Activated naive CD4-positive, alpha-beta T cell treated with anti-CD3 and anti-CD28 coated beads, Interleukin-2, amount 50 U/mL, for 16 hours (primary cell): ENCODE data around the gene POU3F3.

ENCODE experiments used
- DNase-seq: peaks from one replicate; pipeline ENCODE4 v3.0.0-alpha.2; 2020

The POU3F3 gene

GRCh38 chr2:104853534-104854497, at the start of gene POU3F3:
TSS of gene POU3F3 (plus strand) at chr2:104854115. CDS start at chr2:104855511, 1,396 bp downstream.
- no peak for DNase-seq

- no peak for DNase-seq
These were observed 49.6 kb upstream of the POU3F3 start for GRCh38 chr2:104804148-104804890.

- DNase-seq = no peak
These were observed 41.6 kb upstream of the POU3F3 start for GRCh38 chr2:104812286-104812685.

- no peak for DNase-seq
These were observed 37.8 kb upstream of the POU3F3 start for GRCh38 chr2:104816143-104816542.

DNA sequence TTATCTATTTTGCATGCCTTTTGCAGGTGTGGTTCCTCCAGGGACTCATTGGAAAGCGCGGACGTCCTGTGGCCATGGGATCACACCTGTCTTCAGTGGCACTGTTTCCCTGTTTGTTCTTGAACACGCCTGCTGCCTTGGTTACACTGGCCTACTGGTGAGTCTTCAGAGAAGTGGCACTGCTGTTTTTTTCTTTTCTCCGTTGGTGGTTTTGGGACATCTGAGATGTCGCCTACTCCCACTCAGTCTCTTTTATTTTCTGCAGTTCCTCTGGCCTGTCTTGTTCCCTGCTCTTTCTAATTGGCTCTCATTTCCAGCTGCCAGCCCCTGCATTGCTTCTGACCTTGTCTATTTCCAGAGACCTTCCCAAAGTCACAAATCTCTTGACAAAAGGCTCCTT, 35.7 kb upstream of the POU3F3 start:
- DNase-seq = no peak

DNA sequence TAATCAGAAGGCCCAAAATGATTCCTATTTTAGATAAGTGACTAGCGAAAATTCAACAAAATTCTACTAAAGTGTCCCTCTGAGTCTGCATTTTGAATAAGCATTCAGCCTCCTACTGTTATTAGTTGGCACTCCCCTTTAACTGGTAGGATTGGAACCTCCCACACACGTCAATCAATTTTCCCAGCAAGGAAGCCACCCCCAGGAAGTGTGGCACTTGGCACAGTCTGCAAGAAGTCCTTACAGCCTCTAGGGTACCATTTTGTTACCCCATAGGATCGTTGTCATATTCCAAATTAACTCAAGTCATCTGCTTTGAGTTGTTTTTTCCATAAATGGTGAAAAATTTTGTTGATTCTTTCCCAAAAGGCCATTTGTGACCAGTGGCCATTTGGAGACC, 33.8 kb upstream of the POU3F3 start:
- DNase-seq = no peak

DNA sequence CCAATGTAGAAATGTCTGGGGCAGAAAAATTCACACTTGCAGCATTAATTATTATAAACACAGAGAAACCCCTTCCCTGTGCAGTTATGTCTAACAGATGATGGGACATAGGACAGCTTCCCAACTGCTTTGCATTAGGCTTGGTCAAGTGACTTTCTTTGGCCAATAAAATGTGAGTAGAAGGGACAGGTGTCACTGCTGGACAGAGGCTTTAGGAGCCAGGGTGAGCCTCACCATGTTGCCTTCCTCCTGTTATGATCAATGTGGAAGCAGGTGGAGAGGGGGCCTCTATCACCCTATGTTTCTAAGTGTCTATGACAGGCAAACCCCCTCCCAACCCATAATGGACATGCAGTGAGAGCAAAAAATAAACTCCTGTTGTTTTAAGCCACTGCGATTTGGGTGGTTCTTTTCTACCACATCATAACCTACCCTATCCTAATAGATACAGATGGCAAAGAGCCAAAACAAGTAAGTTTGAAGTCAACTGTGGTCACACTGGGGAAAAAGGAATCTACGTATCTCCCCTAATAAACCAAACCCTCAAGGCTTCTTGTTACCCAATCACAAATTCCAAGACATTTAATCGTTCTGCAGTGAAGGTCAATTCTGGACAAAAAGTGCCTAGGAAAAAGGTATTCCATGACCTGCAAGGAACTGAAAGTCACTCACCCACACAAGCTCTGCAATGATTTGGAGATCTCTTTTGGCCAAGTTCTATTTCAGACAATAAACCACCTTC, 28.6 kb upstream of the POU3F3 start:
- DNase-seq = no peak

GRCh38 chr2:104826016-104826415, 27.9 kb upstream of the POU3F3 start:
- no peak for DNase-seq

- DNase-seq = no peak
These were observed 22.2 kb upstream of the POU3F3 start for GRCh38 chr2:104831742-104832141.

DNA sequence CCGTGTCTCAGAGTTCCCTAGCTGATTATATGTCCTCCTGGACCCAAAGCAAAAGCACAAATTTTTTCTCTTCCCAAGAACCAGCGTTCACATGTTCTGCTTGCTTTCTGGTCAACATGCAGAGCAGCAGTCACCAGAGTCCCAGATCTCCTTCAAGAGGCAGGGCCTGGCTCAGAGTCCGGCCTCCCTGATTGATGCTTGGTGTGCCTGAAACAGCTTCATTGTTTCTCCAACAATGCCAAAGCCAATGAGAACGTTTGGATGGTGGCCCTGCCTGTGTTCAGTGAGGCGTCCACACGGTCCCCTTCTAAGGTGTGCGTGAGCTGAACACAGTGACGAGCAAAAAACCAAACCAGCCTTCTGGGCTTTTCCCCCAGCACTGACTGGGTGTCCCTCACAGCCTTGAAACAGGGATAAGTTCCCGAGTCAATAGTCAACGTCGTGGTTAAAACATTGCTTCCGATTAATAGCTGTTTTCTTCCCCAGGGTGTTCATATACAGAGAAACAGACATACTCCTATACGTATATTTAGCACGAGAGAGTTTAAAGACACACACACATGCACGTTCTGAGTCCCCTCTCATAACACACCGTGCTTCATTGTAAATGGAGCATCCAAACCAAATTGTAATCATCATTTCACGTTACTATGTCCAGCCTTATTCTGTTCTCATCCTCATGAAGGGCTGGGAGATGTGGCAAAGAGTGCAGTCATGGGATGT, 19.3 kb upstream of the POU3F3 start:
- DNase-seq = no peak

DNA sequence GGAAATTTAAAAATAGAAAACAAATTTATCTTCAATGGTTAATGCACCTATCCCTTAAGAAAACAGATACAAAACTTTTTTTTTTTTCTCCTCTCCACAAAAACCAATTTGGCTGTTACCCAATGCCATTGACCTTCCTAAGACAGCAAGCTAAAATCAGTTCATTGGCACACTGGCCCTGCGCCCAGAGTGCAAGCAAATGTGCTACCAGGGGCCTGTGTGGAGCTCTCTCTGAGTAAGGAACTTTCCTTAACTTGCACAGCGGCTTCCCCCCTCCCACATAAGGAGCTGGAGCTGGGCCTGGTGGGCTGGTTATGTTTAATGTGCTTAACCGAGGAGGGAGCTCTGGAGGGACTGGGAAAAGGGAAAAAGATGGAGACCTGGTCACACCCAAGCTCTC, 17.6 kb upstream of the POU3F3 start:
- no peak for DNase-seq

DNA sequence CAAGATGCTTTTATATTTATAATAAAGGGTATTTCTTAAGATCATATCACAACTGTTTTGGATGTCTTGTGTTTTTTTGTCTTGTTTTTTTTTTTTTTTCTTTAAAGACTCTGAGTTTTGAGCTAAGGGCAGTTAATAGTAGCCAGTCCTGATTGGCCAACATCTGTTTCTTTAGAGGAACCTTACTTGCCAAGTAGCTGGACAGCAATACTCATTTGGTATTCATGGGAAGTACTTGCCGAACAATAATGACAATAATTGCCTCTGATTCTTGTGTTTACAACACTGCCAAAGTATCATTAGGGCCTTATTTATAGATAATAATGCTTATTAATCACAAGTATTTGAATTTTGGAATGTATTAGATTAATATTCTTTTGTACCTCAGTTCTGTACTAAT, 17.1 kb upstream of the POU3F3 start:
- DNase-seq = no peak

GRCh38 chr2:104840156-104840555, 13.8 kb upstream of the POU3F3 start:
- no peak for DNase-seq

GRCh38 chr2:104840893-104841585, 12.9 kb upstream of the POU3F3 start:
- no peak for DNase-seq

DNA sequence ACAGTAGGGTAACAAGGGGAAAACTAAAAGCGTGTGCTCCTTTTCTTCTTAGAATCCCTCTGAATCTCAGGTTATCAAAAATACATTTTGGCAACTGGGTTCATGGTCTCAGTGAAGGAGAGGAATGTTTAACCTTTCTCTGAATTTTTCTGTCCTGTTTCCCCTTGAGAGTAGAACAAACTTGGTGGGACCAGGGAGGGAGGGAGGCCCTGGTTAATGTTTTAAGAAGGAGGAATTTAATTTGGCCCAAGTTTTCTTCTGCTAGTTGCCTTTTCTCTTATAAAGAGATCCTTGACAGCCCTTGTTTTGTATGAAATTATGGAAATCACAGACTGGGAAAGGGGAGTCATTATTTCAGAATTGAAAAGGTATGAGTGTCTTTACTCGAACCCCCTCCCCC, 12.2 kb upstream of the POU3F3 start:
- no peak for DNase-seq

GRCh38 chr2:104844807-104845551, 8.9 kb upstream of the POU3F3 start:
- DNase-seq = no peak

- no peak for DNase-seq
These were observed 8.4 kb upstream of the POU3F3 start for GRCh38 chr2:104845552-104845931.

DNA sequence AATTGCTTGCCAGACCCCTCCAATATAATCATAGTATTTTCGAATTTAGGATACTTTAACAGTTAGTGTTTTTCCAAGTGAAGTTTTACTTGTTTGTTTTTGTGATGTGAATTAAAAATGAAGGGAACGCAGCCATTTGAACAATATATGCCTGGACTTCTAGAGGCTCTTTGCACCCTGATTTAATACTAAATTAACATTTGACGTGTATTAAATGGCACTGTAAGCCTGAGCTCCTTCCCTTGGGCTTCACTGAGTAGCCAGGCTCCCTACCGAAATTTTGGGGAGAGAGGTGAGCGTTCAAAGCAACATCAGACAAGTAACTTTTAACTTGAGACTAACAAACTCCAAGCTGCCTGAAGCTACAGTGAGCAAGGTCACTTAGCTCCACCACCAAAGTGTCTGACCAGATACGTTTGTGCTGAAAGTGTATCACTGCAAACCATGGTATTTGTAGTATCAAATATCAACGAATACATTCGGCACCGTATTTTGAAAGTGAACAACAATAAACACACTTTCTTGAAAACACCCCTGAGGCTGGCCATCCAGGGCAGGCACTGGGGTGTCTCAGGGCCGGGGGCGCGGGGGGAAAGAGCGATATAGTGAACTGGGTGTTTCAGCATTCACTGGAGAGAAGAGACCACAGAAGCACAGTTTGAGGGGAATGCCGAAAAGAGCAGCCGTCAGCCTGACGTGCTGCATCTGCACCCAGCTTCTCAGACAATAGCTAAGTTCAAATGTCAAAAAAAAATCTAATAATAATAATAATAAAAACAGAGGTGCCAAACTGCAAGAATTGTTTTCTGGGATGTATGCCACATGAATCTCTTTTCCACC, 7.7 kb upstream of the POU3F3 start:
- DNase-seq = no peak

DNA sequence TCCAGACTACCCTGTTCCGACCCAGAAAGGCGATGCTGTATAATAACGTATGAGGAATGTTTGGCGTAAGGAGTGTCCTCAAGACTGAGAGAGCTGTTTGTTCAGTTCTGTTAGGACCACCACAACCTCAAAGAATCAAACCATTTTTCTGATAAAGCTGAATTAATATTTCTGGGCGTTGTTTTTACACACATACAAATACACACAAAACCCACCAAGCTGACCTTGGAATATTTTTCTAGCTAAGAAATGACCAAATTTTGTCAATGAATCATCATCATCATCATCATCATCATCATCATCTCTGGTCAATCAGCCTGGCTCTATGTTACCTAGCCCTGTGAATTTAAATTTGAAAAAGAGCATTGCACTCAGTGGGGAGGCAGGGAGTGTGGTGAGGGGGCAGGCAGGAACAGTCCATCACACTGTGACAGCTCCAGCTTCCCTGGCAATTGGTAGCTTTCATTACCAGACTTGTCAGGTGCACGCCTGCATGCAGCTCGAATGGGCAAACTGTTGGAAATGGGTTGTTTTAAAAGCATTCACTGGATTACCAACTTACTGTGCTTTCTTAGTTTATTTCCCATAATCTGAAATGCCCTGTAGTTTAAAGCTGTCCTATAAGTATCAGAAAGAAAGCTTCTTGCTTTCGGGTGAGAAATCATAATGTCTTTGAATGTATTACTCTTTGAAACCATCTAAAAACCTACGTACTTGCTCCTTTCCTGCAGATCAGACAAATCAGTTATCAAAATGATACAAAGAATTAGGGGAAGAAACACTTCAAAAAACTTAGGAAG, 6.9 kb upstream of the POU3F3 start:
- DNase-seq = no peak
